Activated CD4-positive, alpha-beta T cell treated with anti-CD3 and anti-CD28 coated beads, Interleukin-2, amount 50 U/mL, for 1 hour (primary cell): ENCODE measurements around the gene ASB16.

ENCODE experiments used
- DNase-seq: peaks from one replicate; pipeline ENCODE4 v3.0.0-alpha.2; 2020

Gene ASB16

DNA sequence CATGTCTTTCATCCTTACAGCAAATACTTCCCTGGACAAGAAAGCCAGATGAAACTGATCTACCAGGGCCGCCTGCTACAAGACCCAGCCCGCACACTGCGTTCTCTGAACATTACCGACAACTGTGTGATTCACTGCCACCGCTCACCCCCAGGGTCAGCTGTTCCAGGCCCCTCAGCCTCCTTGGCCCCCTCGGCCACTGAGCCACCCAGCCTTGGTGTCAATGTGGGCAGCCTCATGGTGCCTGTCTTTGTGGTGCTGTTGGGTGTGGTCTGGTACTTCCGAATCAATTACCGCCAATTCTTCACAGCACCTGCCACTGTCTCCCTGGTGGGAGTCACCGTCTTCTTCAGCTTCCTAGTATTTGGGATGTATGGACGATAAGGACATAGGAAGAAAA is 20.0 kb downstream of the ASB16 start:
- DNase-seq: no peak

GRCh38 chr17:44191369-44191768 is 20.9 kb downstream of the ASB16 start:
- DNase-seq: no peak

- DNase-seq: no peak
Observed at GRCh38 chr17:44191941-44192496, 21.5 kb downstream of the ASB16 start.

- DNase-seq: no peak
Observed at GRCh38 chr17:44192750-44193149, 22.2 kb downstream of the ASB16 start.

GRCh38 chr17:44193326-44194084 is 23.0 kb downstream of the ASB16 start:
- no peak for DNase-seq

- DNase-seq: no peak
Observed at GRCh38 chr17:44197107-44197506, 26.6 kb downstream of the ASB16 start.

- peak; percentile 50 for DNase-seq
Observed at GRCh38 chr17:44197980-44198720, 27.6 kb downstream of the ASB16 start.

DNA sequence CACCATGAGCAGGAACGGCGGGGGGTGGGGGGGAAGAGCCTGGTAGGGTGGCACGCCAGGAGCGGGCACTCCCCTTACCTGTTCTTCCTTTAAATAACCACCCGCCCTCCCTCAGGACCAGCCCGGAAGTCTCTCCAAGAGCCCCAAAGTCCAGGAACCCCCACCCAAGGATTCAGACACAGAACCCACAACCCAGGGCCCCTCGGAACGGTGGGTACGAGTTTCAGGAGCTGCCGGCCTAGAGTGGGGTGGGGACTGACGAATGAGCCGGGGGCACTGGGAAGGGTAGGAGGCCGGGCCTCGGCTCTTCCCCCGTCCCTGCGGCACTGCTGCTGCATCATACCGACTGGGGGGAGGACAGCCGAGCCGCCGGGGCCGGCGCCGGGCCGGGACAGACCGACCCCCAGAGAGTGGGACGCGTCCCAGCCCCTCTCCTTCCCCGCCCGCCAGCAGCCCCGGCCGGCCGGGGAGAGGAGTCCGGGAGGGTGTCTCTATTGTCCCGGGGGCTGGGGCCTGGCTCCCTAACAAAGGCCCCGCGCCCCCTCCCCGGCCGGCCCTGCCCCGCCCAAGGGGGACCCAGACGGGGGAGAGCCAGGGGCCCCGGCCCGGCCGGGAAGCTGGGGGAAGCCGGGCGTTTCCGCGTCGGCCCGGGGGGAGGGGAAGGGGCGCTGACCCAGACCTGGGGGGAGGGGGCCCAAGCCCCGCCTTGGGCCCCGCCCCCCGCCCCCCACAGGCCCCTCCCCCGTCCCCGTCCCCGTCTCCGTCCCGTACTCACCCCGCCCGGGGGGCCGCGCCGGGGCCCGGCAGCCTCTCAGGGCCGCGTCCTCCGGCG is 28.4 kb downstream of the ASB16 start:
- DNase-seq: peak; percentile 45

DNA sequence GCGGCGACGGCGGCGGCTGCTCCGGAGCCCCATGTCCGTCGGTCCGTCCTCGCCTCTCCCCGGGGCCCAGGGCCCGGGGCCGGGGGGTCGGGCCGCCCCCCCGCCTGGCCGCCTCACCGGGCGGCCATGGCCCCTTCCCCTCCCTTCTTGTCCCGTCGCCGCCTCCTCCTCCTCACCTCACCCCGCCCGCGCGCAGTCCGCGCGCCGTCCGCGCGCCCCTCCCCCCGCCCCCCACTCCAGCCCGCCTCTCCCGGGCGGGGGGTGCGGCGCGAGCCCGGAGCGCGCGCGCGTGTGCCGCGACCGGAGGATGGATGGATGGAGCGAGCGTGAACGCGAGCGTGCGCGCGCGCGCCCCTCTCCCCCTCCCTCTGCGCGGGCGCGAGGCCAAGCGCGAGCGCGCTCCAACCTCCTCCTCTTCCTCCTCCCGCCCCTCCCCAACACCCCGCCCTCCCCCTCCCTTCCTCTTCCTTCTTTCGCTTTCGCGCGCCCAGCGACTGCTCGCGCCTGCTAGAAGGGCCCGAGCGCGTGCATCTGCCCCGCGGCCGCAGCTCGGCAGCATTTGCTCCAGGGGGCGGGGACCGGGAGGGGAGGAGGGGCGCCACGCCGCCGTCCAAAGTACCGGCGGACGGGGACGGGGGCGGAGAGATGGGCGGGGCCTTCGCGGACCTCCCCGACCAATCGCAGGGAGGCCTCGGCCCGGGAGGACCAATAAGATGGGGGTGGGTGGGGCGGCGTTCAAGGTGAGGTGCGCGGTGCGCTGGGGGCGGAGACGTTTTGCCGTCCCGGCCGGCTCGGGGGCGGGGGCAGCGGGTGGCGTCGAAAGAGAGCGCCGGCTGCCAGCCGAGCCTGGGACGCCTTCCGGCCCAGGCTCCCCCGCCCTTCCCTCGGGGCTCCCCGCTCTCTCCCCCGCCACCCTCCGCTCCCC is 29.3 kb downstream of the ASB16 start, which contains the start of gene ATXN7L3:
Gene ATXN7L3, minus strand, starts transcription at position 332 of the 925 bp plus-strand sequence. CDS start 1,814 bp downstream, outside the sequence.
- peak; percentile 100 for DNase-seq

- no peak for DNase-seq
Observed at GRCh38 chr17:44200478-44201155, 30.1 kb downstream of the ASB16 start.

- no peak for DNase-seq
Observed at GRCh38 chr17:44202756-44203155, 32.3 kb downstream of the ASB16 start.

DNA sequence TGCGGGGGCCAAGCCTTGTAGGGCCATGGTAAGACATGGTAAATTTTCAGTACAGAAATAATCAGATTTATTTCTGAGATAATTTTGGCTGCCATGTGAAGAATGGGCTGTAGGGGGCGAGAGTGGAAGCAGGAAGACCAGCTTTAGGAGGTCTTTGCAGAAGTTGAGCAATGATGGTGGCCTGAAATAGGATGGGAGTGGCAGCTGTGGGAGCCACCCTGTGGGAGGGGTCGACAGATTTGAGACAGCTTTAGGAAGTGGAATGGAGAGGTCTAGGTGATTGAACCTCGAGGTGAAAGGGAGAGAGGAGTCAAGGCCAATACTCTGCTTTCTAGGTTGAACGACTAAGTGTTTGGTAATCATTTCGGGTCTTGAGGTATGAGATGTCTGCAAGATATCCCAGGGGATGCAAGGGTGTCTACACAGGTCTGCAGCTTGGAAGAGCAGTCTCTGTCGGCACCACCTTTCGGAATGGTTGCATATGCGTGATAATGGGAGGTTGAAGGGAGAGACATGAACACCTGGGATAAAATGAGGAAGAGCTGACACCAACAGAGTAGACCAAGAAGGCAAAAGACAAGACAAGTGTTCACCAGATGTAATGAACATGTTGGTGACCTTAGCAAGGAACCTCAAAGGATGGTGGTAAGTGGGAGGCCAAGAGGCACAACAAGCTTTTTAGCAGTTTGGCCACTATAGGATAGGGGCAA is 33.4 kb downstream of the ASB16 start:
- peak; percentile 39 for DNase-seq

- no peak for DNase-seq
Observed at GRCh38 chr17:44204441-44204882, 34.0 kb downstream of the ASB16 start.

GRCh38 chr17:44205962-44206824 is 35.7 kb downstream of the ASB16 start:
- DNase-seq: no peak

DNA sequence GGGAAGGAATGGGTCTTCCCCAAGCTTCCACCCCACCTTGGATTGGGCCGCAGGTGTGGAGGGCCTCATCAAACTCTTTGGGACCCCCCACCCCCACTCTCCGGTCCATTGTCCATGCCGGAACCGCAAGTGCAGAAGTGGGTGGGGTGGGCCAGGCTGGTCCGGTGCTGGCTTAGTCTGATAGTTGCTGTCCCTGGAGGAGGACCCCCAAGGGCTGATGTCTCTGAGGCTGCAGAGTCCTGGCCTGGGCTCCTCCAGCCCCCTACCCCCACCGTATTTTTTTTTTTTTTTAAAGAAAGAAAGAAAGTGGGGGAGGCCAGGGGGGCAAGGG is 36.3 kb downstream of the ASB16 start:
- DNase-seq: no peak

DNA sequence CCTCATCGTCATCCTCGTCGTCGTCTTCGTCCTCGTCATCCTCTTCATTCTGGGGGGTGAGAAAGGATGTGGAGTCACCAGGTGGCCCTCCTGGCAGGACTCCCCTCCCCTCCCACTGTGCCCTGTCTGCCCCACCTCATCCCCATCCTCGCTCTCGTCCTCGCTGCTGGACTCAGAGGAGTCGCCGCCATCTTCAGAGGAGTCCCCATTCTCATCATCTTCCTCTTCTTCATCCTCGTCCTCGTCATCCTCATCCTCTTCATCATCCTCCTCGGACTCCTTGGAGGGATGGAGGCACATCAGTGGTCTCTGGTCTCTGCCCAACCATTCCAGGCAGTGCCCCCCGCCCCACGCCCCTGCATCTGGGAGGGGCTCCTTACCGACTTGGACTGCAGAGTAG is 36.8 kb downstream of the ASB16 start:
- no peak for DNase-seq

- DNase-seq: no peak
Observed at GRCh38 chr17:44207743-44208142, 37.2 kb downstream of the ASB16 start.

GRCh38 chr17:44209786-44210341 is 39.4 kb downstream of the ASB16 start:
- no peak for DNase-seq
